Activated CD4-positive, CD25-positive, alpha-beta regulatory T cell treated with anti-CD3 and anti-CD28 coated beads, Interleukin-2, amount 50 U/mL, for 16 hours (primary cell): ENCODE results near the gene PRDX2.
"Not testable (repeated sequence)": the region's sequence is repeated elsewhere in the genome, so short reads cannot be mapped to it uniquely, and the experiment has no call there.

Source experiments
- DNase-seq: peaks from one replicate; pipeline ENCODE4 v3.0.0-alpha.2; 2020; ENCODE audit warnings: low read depth, low spot score

PRDX2 gene

DNA sequence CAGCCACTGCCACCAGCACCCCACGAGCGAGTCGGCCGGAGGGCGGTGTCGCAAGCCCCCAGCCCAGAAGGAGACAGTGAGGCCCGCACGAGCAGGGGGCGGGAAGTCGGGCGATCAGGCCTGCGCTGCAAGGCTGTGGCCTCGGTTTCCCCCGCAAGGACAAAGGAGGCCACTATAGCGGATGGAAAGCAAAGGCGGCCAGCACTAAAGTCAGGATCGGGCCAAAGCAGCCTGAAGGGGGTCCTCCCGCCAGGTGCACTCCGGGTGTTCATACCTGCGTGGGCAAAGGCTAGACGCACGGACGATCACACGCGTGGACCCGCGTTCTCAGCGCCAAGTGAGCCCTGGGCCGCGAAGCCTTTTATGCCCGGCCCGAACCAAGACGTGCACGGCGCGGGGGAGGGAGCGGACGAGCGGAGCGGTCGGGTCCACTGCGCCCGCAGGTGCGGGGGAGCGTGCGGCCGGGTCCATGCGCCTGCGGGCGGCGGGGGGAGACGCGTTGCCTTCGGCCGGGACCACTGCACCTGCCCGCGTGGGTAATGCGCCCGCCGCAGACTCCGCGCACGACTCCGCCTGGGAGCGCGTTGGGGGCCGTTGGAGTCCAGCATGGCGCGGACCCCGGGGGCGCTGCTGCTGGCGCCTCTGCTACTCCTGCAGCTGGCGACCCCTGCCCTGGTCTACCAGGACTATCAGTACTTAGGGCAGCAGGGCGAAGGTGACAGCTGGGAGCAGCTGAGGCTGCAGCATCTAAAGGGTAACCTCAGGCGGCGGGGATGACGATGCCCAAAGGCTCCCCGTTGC is at the start of gene PRDX2, which contains the start of gene THSD8:
PRDX2 (minus strand) TSS at position 335 of the 801 bp plus-strand sequence. CDS start 539 bp downstream, outside the sequence.
THSD8 (plus strand) TSS at position 604 of the 801 bp plus-strand sequence; CDS start at position 607, 3 bp downstream.
- no peak for DNase-seq

- DNase-seq: peak; percentile 66
Measured at GRCh38 chr19:12847159-12848139, 45.8 kb upstream of the PRDX2 start.

GRCh38 chr19:12846613-12847012 is 45.0 kb upstream of the PRDX2 start:
- not testable (repeated sequence) for DNase-seq

DNA sequence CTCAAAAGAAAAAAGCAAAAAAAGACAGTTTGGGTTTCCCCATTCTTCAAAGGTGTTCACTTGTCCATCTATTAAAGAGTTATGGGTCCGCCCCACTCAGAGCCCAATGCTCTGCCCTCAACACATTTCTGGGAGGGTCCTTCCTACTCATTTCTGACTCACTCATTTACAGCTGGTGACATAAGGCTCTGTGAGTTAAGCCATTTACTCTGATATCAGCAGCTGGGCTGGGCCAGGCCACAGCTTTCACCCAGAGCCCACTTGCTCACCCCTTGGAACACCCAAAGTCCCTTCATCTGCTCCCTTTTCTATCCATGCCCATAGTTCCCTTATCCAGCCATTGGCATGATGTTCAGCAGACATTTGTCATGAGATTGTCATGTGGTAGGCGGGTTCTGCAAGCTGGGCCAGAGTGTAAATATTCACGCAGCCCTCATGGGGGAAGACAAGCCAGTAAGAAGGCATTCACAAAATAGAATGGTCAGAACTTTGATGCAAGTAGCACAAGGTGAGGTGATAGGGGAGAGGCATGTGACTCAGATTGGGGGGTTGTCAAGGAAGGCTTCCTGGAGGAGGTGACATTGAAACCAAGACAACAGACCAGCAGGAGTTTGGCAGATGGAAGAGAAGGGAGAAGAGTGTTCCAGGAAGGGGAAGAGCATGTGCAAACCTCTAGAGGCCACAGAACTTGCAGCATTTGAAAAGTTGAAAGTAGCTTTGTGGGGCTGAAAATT is 42.6 kb upstream of the PRDX2 start:
- DNase-seq: no peak

DNA sequence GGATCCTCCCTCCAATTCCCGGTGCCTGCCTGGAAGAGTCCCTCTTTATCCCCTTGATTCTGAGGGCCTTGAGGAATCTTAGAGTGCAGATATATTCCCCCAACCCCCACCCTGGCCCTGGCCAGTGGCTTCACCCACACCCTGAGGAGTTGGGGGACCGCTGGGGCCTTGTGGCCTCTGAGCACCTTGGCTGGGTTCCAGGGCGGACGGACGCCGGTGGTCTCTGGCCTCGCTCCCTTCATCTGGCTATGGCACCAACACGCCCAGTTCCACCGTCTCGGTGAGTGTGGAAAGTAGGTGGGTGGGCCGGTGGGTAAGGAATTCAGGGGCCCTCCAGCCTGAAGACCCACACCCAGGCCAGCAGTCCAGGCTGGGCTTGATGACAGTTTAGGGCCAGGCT is 41.7 kb upstream of the PRDX2 start:
- DNase-seq: no peak

GRCh38 chr19:12842511-12842910 is 40.9 kb upstream of the PRDX2 start:
- DNase-seq: no peak

GRCh38 chr19:12841094-12841493 is 39.5 kb upstream of the PRDX2 start:
- DNase-seq: no peak

DNA sequence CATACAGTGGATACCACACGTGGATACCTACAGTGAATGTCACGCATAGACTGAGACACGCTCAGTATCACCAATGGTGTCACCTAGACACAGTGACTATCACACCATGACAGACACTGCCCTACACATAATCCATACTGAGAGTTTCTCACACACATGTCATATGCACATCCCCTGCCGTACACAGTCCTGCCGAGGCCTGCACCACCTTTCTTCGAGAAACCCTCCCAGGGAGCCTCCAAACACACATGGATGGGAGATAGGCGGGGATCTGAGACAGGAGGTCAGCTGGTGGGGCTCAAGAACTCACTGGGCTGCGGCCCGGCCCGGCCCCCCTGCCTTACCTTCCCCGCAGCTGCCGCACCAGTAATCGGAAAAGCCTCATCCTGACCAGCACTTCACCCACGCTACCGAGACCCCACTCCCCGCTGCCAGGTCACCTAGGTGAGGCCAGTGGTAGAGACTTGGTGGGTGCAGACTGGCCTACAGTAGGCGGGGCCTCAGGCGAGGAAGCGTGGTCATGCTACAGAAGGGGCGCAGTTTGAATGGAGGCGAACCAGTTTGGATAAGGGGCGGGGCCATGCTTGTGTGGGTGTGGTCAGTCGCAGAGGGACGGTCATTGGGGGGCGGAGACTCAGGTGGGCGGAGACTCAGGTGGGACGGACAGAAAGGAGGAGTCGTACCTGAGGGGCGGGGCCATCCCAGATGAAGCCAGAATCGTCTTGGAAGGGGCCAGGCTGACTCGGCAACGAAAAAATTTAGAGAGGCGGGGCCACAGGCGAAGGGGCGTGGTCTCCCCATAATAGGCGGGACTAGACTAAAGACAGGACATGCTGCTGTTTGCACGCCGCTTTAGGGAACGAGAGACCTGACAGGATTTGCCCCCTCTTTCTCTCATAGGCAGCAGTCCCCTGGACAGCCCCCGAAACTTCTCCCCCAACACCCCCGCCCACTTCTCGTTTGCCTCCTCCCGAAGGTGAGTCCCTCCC is 38.8 kb upstream of the PRDX2 start:
- DNase-seq: no peak

GRCh38 chr19:12838886-12839756 is 37.5 kb upstream of the PRDX2 start:
- no peak for DNase-seq

- no peak for DNase-seq
Measured at GRCh38 chr19:12838182-12838885, 36.7 kb upstream of the PRDX2 start, which contains the start of gene MAST1. Gene MAST1 (plus strand): TSS chr19:12838515. CDS start chr19:12838573, 58 bp downstream.

- DNase-seq: no peak
Measured at GRCh38 chr19:12837225-12837624, 35.6 kb upstream of the PRDX2 start.

DNA sequence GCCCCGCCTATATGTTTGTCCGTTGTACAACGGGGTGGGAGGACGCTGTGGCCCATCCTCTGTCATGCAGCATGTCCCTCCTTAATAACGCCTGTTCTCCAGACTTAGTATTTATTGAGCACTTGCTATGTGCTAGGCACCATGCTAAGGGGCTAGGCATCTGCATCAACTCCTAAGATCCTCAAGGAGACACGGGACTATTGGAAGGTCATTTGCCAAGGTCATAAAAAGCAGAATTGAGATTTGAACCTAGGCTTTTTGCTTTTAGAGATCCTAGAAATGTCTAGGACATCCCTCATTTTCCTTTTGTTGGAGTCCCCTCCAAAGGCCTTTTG is 34.9 kb upstream of the PRDX2 start:
- DNase-seq: no peak

DNA sequence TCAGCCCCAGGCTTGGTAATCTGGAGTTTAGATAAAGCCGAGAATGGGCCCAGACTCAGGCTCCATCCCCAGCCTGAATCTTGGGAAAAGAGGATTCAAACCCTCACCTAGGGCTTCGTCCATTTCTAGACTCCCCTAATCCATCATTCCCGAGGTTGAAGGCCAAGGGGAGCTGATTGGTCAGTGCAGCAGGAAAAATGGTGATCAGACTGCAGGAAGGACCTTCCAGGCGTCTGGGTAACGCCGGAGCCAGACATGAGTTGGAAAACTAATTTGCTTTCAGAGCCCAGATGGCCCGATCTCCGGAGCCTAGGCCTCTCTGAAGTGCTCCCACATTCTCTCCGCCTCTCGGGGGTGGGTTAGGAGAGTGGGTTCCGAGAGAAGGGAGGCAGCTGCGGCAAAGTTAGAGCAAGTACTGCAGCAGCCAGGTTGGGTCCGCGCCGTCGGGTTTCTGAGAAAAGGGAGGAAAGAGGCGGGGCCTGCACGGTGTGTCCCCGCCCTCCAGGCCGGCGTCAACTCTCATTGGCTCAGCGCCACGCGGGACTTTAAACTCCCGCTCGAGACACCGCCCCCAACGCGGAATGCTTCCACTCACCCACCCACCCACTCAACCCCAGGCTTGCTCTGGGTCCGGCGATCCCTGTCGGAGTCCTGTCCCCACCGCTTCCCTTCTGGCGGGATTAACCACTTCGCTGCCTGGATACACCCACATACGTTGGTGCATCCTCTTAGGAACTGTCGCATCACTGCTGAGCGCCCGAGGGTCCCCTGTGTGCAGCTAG is 33.6 kb upstream of the PRDX2 start:
- no peak for DNase-seq

DNA sequence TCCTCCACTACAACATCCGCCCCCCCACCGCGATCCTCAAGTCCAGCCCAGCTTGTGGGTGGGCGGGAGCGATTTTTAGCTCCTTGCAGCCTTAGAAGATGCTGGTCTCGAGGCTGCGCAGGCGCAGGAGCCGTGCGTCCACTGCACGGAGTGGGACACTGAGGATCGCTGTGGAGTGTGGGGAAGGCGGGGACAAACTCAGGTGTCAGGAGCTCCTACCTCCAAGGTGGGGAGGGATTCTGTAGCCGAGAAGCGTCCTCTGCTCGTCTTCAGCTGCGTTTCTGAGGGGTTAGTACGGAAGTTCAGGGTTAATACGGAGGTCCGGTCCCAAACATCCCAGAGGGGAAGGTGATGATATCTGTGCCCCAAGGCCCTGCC is 33.0 kb upstream of the PRDX2 start, which contains the start of gene RTBDN:
RTBDN (minus strand) TSS at position 14 of the 378 bp plus-strand sequence. CDS start 4,600 bp downstream, outside the sequence.
- no peak for DNase-seq

DNA sequence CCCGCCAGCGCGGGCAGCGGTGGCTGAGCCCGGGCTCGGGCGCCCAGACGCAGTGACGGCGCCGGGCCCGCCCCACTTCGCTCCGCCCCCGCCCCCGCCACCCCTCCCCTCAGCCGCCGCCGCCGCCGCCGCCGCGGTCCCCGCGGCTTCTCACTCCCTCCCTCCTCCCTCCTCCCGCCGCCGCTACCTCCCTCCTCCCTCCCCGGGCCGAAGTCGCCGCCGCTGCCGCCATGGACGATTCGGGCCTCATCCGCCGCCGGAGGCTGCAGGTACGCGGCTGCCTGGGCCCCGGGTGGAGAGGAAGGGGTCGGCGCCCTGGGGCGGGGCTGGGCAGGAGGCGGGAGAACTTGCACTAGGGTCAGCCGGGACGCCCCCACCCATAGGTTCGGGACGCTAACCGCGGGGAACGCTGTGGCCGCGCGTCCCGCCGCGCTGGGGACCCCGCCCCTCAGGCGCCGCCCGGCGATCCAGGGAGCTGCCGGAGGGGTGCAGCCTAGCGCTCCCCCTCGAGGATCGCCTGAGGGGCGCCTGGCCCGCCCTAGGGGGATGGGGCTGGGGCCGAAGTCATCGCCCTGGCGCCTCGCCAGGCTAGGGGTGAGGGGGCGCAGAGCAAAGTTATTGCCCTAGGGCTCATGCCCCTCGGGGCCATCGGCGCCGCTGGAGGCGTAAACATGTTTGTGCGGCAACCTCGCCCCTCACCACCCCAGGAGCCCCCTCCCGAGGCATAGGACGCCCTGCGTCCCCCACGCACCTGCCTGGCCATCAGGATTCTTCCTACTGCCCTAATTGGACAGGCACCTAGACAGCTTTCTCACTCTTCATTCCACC is 32.4 kb upstream of the PRDX2 start:
- no peak for DNase-seq

DNA sequence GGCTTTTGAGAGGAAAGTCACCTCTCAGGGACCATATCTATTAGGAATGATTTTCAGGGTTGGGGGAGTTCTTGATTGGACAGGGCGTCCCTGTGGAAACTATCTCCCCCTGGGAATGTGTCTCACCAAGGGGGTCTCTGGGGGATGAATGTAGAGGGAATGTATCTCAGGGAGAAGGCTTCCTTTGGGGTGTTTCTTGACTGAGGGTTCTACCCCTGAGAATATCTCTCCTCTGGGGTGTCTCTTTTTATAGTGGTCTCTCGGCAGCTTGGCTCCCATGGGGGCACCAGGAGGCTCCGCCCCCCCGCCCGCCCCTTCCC is 31.8 kb upstream of the PRDX2 start:
- DNase-seq: no peak

DNA sequence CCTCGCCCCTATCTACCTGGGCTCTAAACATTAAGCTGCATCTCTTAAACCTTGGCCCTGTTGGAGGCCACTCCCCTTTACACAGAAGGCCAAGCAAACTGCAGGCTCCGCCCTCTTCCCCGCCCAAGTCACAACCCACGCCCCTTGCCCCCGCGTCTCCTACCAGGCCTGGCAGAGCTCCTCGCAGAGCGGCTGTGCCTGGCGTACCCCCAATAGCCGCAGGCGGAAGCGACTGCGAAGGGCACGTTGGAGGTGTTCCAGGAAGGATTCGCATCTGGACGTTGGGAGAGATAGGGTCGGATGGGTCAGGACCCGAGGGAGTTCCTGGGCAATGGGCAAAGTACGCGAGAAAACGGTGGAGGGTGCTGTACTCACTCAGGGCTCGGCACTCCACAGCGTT is 26.9 kb upstream of the PRDX2 start:
- DNase-seq: no peak
